ENCODE measurements around the gene CCM2. TPM values are rescaled to one million over a fixed set of nuclear protein-coding genes. Genes with fewer than 3 reads are reported as not detected.

Gene CCM2
- total and polyA plus RNA-seq, 2 of the 8 experiments (the other 6 are each of a cell fraction or from before 2014, with no cell fraction given): 31.6 to 41.2 TPM

DNA sequence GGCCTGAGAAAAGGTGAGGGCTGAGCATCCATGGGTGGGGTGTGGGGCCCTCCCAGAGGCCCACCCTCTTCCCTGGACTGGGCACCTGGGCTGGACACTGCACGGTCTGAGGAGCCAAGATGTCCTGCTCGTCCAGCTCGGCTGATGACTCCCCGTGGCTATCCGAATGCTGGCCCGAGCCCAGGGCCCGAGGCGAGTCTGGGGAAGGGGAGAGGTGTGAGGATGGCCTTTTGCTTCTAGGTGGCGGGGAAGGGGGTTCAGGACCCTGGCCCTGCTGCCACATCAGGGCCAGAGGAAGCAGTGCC lies 81.6 kb downstream of the CCM2 start (continued):
- TF ChIP-seq CEBPB (IDR thresholded peaks at IDR 0.05; ENCODE audit: low read depth, low read length) (no peak), CBX8 (IDR thresholded peaks at IDR 0.05; ENCODE audit: borderline replicate concordance, low read depth, low read length) (no peak), POLR2AphosphoS5 (IDR thresholded peaks at IDR 0.05; ENCODE audit: low read depth, low read length) (no peak), JUND (IDR thresholded peaks at IDR 0.05; ENCODE audit: low read length) (no peak), HDAC2 (IDR thresholded peaks at IDR 0.05; ENCODE audit: borderline replicate concordance in 1 of 2, low read depth in 2 of 2, low read length in 2 of 2) (no peak)

Measured in H1 (cell line).